ENCODE measurements around the gene NQO1. TPM values are rescaled to one million over a fixed set of nuclear protein-coding genes. Genes with fewer than 3 reads are reported as not detected.

NQO1 gene
- total RNA-seq (2012; rRNA removed) (404 and 426 TPM in 2 replicates), polyA plus RNA-seq (2012; rRNA removed) (266 and 304 TPM in 2 replicates), Bru-seq, nascent RNA (percentile 81 among the genes with signal in this experiment), BruChase-seq, experiment 1, labeled RNA remaining after a 6-hour chase (percentile 85 among the genes with signal in this experiment), BruChase-seq, experiment 2, labeled RNA remaining after a 2-hour chase (percentile 77 among the genes with signal in this experiment)
- polyA plus RNA-seq (2012; cell fraction: cytosol; rRNA removed) = 178 and 231 TPM in 2 replicates
- 57.1 and 94.2 TPM in 2 replicates for polyA plus RNA-seq (2012; cell fraction: nucleus; rRNA removed; ENCODE audit: low replicate concordance)
- long read RNA-seq, transcript NQO1-201 (6 exons, 2,912 nt) = major isoform, 116 of 175 reads
- long read RNA-seq, transcript NQO1-203 (5 exons, 2,527 nt) = minor isoform, 5 of 175 reads
- long read RNA-seq, transcript NQO1-202 (5 exons, 1,105 nt) = minor isoform, 23 of 175 reads
- long read RNA-seq, partial matches to known transcripts = 9 of 175 reads
- long read RNA-seq, other reads (novel, unspliced or antisense) = 20 of 175 reads

DNA sequence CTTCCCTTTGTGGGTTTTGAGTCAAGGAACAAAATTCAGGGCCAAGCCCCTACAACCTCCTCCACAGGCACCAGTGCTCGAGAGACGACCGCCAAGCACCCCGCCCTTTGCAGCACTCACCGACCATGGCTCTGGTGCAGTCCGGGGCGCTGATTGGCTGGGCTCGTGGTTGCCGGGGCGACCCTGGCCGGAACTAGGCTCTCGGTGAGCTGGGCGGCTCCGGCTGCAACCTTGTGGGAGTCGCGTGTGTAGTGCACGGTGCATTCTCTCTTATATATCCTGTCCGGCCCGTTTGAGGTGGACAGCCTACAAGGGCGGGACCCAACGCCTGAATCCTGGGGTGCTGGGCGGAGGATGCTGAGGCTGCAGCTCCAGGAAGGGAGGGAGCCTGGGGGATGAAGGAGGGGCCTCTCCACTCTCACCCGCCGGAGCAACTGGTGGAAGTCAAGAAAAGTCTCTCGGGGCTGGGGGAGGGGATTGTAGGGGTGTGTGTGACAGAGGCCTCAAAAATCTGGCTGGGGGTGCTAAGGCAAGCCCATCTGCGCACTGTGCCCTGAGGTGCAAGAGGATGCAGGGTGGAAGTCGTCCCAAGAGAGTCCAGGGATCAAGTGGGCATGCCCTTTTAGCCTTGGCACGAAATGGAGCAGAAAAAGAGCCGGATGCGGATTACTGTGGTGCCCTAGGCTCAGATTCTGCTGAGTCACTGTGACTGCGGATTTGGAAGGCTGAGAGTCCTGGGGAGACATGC, at the start of gene NQO1:
Gene NQO1, minus strand, starts transcription at position 248 of the 748 bp plus-strand sequence. Its CDS starts 121 bp downstream, at position 127.
- intact Hi-C loops (cut with micrococcal nuclease) (loop anchor here (2.0 kb wide), 1 partner anchor 28 kb away; the partner anchor contains the start of gene NOB1), in situ Hi-C loops (cut with MboI; ENCODE audit: low sequenced_read_pairs) (no loop called here), dilution Hi-C loops (cut with HindIII; ENCODE audit: low sequenced_read_pairs, unreplicated experiment) (no loop called here)
- DNase-seq (peak; percentile 97), ATAC-seq (ENCODE audit: low read depth) (peak; percentile 91)
- Histone ChIP-seq H2AK9ac (replicated peaks; ENCODE audit: low read depth, low read length, poor library complexity) (peak within 1 kb of the TSS; percentile 93), H4K20me1 (ENCODE audit: insufficient read depth, low read length) (peaks cover 23% of the 10 kb centered on the region; the same call in 1 of the 2 replicates), H4K5ac (ENCODE audit: low read depth, low read length) (peak within 1 kb of the TSS; percentile 97), H3K23ac (ENCODE audit: low read depth, low read length) (peak within 1 kb of the TSS; percentile 94), H3K14ac (replicated peaks; ENCODE audit: low read depth, low read length) (peak within 1 kb of the TSS; percentile 100), H3K36me3 (ENCODE audit: control insufficient read depth, insufficient read depth, low read length) (peaks cover 2% of the 10 kb centered on the region; the same call in 1 of the 2 replicates), H3K9ac (ENCODE audit: low read depth, low read length) (peak within 1 kb of the TSS; percentile 92), H3K9me1 (ENCODE audit: insufficient read depth, low read length) (0 out of 2 replicates have a peak, but pooled peaks cover 5% of the 10 kb centered on the region), H2BK15ac (ENCODE audit: low read depth, low read length) (peak within 1 kb of the TSS; percentile 87), H3K9me3 (ENCODE audit: control insufficient read depth, insufficient read depth, low read length) (no peaks in the 10 kb centered on the region), H2AFZ (replicated peaks; ENCODE audit: low read length, poor library complexity) (peak within 1 kb of the TSS; percentile 82), H3K4me1 (ENCODE audit: control insufficient read depth, insufficient read depth, low read length) (peaks cover 8% of the 10 kb centered on the region; the same call in 1 of the 2 replicates), H4K8ac (ENCODE audit: low read depth in 2 of 2, low read length in 2 of 2) (peak within 1 kb of the TSS; percentile 88 to 96), H3K4me3 (ENCODE audit: insufficient read depth, low read depth, low read length) (peak within 1 kb of the TSS; percentile 58), H4K91ac (ENCODE audit: insufficient read depth, low read depth, low read length) (peak within 1 kb of the TSS; percentile 100), H3K4ac (ENCODE audit: low read depth, low read length) (peak within 1 kb of the TSS; percentile 100), H2BK20ac (ENCODE audit: low read depth, low read length) (peak within 1 kb of the TSS; percentile 99), H3K18ac (ENCODE audit: low read depth, low read length) (peak within 1 kb of the TSS; percentile 96), H3K27me3 (ENCODE audit: control insufficient read depth, insufficient read depth, low read length) (no peaks in the 10 kb centered on the region), H2BK120ac (ENCODE audit: low read depth, low read length) (peak within 1 kb of the TSS; percentile 100), H2BK5ac (ENCODE audit: low read depth, low read length, poor library complexity, severe bottlenecking) (peak within 1 kb of the TSS; percentile 92), H2AK5ac (ENCODE audit: low read depth, low read length) (peak within 1 kb of the TSS; percentile 97), H3K27ac (ENCODE audit: insufficient read depth, low read length) (peak within 1 kb of the TSS; percentile 95), H3K4me2 (ENCODE audit: low read depth, low read length) (peak within 1 kb of the TSS; percentile 81), H3K56ac (ENCODE audit: extremely low read depth, insufficient read depth, low read length) (peak within 1 kb of the TSS; percentile 98), H3K79me1 (ENCODE audit: low read depth in 1 of 2, low read length in 2 of 2) (peaks cover 18 to 65% of the 10 kb centered on the region in 2 experiments)
- ChIA-PET CTCF (interaction anchor here (1.0 kb wide), 1 partner anchor 28 kb away, joined by 4 read pairs; the partner anchor contains the start of gene NOB1), POLR2A (ENCODE audit: unreplicated experiment) (interaction anchor here (0.7 kb wide), 1 partner anchor 345 kb away, joined by 3 read pairs; no protein-coding TSS in a partner anchor)
- TF ChIP-seq, protein P1, sequence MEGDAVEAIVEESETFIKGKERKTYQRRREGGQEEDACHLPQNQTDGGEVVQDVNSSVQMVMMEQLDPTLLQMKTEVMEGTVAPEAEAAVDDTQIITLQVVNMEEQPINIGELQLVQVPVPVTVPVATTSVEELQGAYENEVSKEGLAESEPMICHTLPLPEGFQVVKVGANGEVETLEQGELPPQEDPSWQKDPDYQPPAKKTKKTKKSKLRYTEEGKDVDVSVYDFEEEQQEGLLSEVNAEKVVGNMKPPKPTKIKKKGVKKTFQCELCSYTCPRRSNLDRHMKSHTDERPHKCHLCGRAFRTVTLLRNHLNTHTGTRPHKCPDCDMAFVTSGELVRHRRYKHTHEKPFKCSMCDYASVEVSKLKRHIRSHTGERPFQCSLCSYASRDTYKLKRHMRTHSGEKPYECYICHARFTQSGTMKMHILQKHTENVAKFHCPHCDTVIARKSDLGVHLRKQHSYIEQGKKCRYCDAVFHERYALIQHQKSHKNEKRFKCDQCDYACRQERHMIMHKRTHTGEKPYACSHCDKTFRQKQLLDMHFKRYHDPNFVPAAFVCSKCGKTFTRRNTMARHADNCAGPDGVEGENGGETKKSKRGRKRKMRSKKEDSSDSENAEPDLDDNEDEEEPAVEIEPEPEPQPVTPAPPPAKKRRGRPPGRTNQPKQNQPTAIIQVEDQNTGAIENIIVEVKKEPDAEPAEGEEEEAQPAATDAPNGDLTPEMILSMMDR (conservative IDR thresholded peaks at IDR 0.05; ENCODE audit: low read depth, low read length) = no peak
- TF ChIP-seq NFE2L2 (IDR thresholded peaks at IDR 0.05; ENCODE audit: low read depth, low read length) = peak; percentile 100
- TF ChIP-seq FOS (IDR thresholded peaks at IDR 0.05; ENCODE audit: low read depth, low read length) = 0 out of 2 replicates have a peak, but pooled peaks have one; percentile 16
- TF ChIP-seq RAD21 (IDR thresholded peaks at IDR 0.05; ENCODE audit: low read length) = no peak
- TF ChIP-seq BHLHE40 (IDR thresholded peaks at IDR 0.05; ENCODE audit: low read depth, low read length) = peak; percentile 59; the same call in 1 of the 2 replicates
- no peak for TF ChIP-seq CHD1 (IDR thresholded peaks at IDR 0.05; ENCODE audit: low read depth, low read length)
- TF ChIP-seq MAZ (IDR thresholded peaks at IDR 0.05; ENCODE audit: borderline replicate concordance, low read depth, low read length) = peak; percentile 77; the same call in 1 of the 2 replicates
- peak; percentile 95 for TF ChIP-seq MAFK (IDR thresholded peaks at IDR 0.05; ENCODE audit: low read depth, low read length)
- peak; percentile 94 for TF ChIP-seq MXI1 (IDR thresholded peaks at IDR 0.05; ENCODE audit: borderline replicate concordance, low read depth, low read length)
- TF ChIP-seq, protein P2, sequence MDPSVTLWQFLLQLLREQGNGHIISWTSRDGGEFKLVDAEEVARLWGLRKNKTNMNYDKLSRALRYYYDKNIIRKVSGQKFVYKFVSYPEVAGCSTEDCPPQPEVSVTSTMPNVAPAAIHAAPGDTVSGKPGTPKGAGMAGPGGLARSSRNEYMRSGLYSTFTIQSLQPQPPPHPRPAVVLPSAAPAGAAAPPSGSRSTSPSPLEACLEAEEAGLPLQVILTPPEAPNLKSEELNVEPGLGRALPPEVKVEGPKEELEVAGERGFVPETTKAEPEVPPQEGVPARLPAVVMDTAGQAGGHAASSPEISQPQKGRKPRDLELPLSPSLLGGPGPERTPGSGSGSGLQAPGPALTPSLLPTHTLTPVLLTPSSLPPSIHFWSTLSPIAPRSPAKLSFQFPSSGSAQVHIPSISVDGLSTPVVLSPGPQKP (IDR thresholded peaks at IDR 0.05; ENCODE audit: borderline replicate concordance, low read depth, low read length) = no peak
- peak; percentile 92 for TF ChIP-seq POLR2A (IDR thresholded peaks at IDR 0.05; ENCODE audit: low read depth, low read length)
- TF ChIP-seq RCOR1 (IDR thresholded peaks at IDR 0.05; ENCODE audit: insufficient replicate concordance, low read length) = no peak
- BruUV-seq (replicated peaks) = no TSS peak
- WGBS, 2 experiments (ENCODE audit: extremely low coverage in 2 of 2, insufficient read length in 1 of 2) = 1% methylated on average over 14 of the region's 31 CpGs; no CpG with 5 or more reads in 1 of the 2 experiments
